C4-2B (cell line): ENCODE results near the gene AKAP8L.

Experiments used
- H3K27ac ChIP-seq: fragments of 450-650 bp; 2 replicates; pipeline ENCODE4 v1.5.1; 2017
- ZFX ChIP-seq: fragments of 450-650 bp; IDR thresholded peaks from 2 replicates; pipeline ENCODE4 v1.6.1; 2017
- TF ChIP-seq, protein P1 (sequence below): fragments of 450-650 bp; conservative IDR thresholded peaks from 2 replicates; pipeline ENCODE4 v1.5.1; 2017; ENCODE audit warnings: mild to moderate bottlenecking

AKAP8L gene

GRCh38 chr19:15445807-15446376, 27.1 kb upstream of the AKAP8L start:
- TF ChIP-seq, protein P1, sequence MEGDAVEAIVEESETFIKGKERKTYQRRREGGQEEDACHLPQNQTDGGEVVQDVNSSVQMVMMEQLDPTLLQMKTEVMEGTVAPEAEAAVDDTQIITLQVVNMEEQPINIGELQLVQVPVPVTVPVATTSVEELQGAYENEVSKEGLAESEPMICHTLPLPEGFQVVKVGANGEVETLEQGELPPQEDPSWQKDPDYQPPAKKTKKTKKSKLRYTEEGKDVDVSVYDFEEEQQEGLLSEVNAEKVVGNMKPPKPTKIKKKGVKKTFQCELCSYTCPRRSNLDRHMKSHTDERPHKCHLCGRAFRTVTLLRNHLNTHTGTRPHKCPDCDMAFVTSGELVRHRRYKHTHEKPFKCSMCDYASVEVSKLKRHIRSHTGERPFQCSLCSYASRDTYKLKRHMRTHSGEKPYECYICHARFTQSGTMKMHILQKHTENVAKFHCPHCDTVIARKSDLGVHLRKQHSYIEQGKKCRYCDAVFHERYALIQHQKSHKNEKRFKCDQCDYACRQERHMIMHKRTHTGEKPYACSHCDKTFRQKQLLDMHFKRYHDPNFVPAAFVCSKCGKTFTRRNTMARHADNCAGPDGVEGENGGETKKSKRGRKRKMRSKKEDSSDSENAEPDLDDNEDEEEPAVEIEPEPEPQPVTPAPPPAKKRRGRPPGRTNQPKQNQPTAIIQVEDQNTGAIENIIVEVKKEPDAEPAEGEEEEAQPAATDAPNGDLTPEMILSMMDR = no peak
- TF ChIP-seq ZFX = no peak
- 0 out of 2 replicates have a peak overlapping the region, but pooled peaks have one; percentile 9 for H3K27ac ChIP-seq

GRCh38 chr19:15445227-15445605, 26.4 kb upstream of the AKAP8L start:
- 0 out of 2 replicates have a peak overlapping the region, but pooled peaks have one; percentile 9 for H3K27ac ChIP-seq
- TF ChIP-seq, protein P1 = no peak
- TF ChIP-seq ZFX = no peak

DNA sequence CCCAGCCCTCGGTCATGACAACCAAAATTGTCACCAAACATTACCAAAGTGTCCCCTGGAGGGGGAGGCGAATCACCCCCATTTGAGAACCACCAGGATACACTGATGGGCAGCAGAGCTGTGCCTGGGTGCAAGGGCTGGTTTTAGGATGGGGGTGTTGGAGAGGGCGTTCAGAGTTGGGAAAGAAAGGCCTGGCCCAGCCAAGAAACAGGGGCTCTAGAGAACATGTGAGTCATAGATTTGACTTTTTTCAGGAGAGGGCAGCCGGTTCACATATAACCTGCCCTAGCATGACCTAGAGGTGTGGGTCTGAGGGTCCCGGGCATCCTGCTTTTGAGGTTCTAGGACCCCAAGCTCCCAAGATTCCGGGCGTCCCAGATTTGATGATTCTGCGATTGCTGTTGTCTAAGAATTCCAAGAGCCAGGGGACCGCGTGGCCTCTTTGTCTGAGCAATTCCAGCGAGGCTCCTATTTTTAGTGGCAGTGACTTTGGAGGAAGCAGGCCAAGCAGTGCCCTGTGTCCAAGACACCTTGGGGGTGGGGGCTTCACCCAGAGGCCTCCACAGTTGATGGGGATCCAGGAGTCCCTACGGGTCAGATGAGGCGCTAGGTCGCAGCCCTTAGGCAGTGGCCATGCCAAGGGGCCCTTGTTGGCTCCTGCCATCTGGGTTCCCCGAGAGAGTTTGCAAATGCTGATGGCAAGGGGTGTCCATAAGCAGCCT, 25.9 kb upstream of the AKAP8L start:
- H3K27ac ChIP-seq = 0 out of 2 replicates have a peak overlapping the region, but pooled peaks have one; percentile 9
- no peak for TF ChIP-seq ZFX
- TF ChIP-seq, protein P1 = no peak

DNA sequence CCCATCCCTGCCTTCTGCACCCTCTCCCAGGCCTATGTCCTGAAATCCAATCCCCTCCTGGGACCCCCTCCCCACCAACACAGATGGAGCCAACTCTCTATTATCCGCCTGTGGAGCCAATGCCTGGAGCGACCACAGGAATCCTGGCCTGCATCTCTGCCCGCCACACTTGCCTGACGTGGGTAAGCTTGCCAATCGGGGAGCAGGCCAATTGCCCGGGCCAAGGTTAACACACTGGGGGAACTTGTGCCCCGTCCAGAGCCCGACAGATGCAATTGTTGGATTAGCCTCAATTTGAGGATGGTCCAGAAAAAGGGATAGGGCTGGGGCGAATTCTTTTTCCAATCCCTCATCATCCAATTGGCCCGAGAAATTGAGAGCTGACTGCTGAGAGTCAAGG, 25.1 kb upstream of the AKAP8L start:
- TF ChIP-seq, protein P1 = no peak
- H3K27ac ChIP-seq = no peak overlapping the region

DNA sequence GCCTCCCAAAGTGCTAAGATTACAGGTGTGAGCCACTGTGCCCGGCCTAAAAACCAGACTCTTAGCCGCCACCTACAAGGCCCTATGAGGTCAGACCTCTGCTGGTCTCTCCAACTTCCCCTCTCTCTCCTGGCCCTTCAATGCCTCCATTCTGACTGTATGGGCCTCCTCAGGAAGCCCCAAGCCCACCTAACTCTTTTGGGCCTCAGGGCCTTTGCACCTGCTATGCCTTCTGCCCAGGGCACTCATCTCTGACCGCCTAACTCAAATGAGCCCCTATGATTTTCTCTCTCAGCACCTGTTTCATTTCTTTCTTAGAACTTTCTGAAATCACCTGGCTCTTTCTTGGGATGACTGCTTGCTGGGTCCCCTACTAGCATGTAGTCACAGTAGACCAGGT, 24.5 kb upstream of the AKAP8L start:
- H3K27ac ChIP-seq = no peak overlapping the region
- TF ChIP-seq, protein P1 = no peak
- no peak for TF ChIP-seq ZFX

GRCh38 chr19:15442142-15442920, 23.5 kb upstream of the AKAP8L start:
- H3K27ac ChIP-seq = no peak overlapping the region
- TF ChIP-seq, protein P1 = no peak
- TF ChIP-seq ZFX = no peak

DNA sequence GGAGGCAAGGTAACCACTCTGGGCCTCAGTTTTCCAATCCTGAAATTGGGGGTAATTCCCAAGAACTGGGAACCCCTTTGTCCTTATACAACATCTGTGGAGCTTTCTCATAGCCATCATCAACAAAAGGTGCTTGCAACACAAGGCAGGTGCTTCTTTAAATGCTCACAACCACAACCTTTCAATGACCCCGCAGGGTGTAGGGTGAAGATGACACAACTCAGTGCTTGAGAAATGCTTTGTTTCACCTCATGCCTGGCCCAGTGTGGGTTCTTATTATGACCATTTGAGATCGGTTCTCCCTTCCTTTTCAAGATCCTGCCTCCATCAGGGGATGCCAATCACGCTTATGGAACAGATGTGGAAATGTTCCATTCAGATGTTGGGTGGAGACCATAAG, 22.5 kb upstream of the AKAP8L start:
- TF ChIP-seq, protein P1 = no peak
- no peak for TF ChIP-seq ZFX
- H3K27ac ChIP-seq = no peak overlapping the region
